ENCODE data around the gene SLC16A2. TPM values are rescaled to one million over a fixed set of nuclear protein-coding genes. Genes with fewer than 3 reads are reported as not detected.

The SLC16A2 gene
- polyA plus RNA-seq, 1 of the 3 experiments (the other 2 are of a cell fraction), result 10.9 TPM

DNA sequence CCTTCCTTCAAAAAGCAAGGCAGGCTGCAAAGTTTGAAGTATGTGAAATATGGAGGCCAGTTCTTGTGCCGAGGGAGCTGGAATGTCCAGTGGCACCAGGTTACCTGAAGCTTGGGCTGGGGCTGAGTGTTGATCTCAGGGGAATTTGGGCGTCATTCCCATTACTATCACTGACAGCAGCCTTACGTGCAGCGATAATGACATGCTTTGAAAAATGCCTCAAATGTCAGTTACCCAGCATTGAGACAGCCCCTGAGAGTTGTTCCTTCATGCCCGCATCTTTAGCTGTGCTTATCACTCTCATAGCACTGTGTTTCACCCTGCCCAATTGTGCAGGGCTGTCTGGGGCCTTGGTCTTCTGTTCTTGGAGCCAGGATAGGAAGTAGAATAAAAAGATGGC, 27.4 kb downstream of the SLC16A2 start:
- H3K4me3 ChIP-seq (ENCODE audit: low read depth in 2 of 2, low read length in 1 of 2), result no peak overlapping the region
- ChIA-PET POLR2A (no interaction called here), CTCF (interaction anchor here (0.9 kb wide), 1 partner anchor 66 kb away, joined by 3 read pairs; no protein-coding TSS in a partner anchor)
- H3K36me3 ChIP-seq (replicated peaks in 1 of 2; ENCODE audit: control insufficient read depth in 1 of 2, insufficient read depth in 2 of 2, low read length in 1 of 2), result no peaks in the 10 kb centered on the region
- H3K4me1 ChIP-seq (ENCODE audit: control insufficient read depth in 1 of 2, insufficient read depth in 2 of 2, low read depth in 1 of 2, low read length in 1 of 2), result peaks cover 5% of the 10 kb centered on the region in 2 experiments; a peak in 2 of 4 replicates
- H4K20me1 ChIP-seq (ENCODE audit: insufficient read depth), result no peaks in the 10 kb centered on the region
- H3K4me2 ChIP-seq, result no peak overlapping the region
- no peaks in the 10 kb centered on the region for H3K9me2 ChIP-seq
- 61% methylated on average over 5 of the region's 5 CpGs for WGBS (ENCODE audit: low lambda C conversion rate)
- no peaks in the 10 kb centered on the region for H3K79me2 ChIP-seq (ENCODE audit: insufficient read depth)
- no peak for TF ChIP-seq JUND (IDR thresholded peaks at IDR 0.05)
- TF ChIP-seq, protein P1, sequence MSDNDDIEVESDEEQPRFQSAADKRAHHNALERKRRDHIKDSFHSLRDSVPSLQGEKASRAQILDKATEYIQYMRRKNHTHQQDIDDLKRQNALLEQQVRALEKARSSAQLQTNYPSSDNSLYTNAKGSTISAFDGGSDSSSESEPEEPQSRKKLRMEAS (IDR thresholded peaks at IDR 0.05; ENCODE audit: low read depth), result no peak
- no peak for TF ChIP-seq MXI1 (IDR thresholded peaks at IDR 0.05; ENCODE audit: low read depth, low read length)
- TF ChIP-seq FOXJ3 (CRISPR knock-in tag; IDR thresholded peaks at IDR 0.05), result no peak
- no peak for TF ChIP-seq CHD2 (IDR thresholded peaks at IDR 0.05; ENCODE audit: low read length, partially characterized antibody)
- TF ChIP-seq ELF1 (IDR thresholded peaks at IDR 0.05), result no peak
- TF ChIP-seq, protein P2, sequence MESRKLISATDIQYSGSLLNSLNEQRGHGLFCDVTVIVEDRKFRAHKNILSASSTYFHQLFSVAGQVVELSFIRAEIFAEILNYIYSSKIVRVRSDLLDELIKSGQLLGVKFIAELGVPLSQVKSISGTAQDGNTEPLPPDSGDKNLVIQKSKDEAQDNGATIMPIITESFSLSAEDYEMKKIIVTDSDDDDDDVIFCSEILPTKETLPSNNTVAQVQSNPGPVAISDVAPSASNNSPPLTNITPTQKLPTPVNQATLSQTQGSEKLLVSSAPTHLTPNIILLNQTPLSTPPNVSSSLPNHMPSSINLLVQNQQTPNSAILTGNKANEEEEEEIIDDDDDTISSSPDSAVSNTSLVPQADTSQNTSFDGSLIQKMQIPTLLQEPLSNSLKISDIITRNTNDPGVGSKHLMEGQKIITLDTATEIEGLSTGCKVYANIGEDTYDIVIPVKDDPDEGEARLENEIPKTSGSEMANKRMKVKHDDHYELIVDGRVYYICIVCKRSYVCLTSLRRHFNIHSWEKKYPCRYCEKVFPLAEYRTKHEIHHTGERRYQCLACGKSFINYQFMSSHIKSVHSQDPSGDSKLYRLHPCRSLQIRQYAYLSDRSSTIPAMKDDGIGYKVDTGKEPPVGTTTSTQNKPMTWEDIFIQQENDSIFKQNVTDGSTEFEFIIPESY (IDR thresholded peaks at IDR 0.05; ENCODE audit: borderline replicate concordance, low read depth), result no peak
- no peak for TF ChIP-seq NFIC (IDR thresholded peaks at IDR 0.05; ENCODE audit: borderline replicate concordance)
- TF ChIP-seq, protein P3, sequence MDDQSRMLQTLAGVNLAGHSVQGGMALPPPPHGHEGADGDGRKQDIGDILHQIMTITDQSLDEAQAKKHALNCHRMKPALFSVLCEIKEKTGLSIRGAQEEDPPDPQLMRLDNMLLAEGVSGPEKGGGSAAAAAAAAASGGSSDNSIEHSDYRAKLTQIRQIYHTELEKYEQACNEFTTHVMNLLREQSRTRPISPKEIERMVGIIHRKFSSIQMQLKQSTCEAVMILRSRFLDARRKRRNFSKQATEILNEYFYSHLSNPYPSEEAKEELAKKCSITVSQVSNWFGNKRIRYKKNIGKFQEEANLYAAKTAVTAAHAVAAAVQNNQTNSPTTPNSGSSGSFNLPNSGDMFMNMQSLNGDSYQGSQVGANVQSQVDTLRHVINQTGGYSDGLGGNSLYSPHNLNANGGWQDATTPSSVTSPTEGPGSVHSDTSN (IDR thresholded peaks at IDR 0.05), result no peak
- TF ChIP-seq, protein P4, sequence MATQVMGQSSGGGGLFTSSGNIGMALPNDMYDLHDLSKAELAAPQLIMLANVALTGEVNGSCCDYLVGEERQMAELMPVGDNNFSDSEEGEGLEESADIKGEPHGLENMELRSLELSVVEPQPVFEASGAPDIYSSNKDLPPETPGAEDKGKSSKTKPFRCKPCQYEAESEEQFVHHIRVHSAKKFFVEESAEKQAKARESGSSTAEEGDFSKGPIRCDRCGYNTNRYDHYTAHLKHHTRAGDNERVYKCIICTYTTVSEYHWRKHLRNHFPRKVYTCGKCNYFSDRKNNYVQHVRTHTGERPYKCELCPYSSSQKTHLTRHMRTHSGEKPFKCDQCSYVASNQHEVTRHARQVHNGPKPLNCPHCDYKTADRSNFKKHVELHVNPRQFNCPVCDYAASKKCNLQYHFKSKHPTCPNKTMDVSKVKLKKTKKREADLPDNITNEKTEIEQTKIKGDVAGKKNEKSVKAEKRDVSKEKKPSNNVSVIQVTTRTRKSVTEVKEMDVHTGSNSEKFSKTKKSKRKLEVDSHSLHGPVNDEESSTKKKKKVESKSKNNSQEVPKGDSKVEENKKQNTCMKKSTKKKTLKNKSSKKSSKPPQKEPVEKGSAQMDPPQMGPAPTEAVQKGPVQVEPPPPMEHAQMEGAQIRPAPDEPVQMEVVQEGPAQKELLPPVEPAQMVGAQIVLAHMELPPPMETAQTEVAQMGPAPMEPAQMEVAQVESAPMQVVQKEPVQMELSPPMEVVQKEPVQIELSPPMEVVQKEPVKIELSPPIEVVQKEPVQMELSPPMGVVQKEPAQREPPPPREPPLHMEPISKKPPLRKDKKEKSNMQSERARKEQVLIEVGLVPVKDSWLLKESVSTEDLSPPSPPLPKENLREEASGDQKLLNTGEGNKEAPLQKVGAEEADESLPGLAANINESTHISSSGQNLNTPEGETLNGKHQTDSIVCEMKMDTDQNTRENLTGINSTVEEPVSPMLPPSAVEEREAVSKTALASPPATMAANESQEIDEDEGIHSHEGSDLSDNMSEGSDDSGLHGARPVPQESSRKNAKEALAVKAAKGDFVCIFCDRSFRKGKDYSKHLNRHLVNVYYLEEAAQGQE (IDR thresholded peaks at IDR 0.05; ENCODE audit: low read depth, low read length), result no peak
- TF ChIP-seq, protein P5, sequence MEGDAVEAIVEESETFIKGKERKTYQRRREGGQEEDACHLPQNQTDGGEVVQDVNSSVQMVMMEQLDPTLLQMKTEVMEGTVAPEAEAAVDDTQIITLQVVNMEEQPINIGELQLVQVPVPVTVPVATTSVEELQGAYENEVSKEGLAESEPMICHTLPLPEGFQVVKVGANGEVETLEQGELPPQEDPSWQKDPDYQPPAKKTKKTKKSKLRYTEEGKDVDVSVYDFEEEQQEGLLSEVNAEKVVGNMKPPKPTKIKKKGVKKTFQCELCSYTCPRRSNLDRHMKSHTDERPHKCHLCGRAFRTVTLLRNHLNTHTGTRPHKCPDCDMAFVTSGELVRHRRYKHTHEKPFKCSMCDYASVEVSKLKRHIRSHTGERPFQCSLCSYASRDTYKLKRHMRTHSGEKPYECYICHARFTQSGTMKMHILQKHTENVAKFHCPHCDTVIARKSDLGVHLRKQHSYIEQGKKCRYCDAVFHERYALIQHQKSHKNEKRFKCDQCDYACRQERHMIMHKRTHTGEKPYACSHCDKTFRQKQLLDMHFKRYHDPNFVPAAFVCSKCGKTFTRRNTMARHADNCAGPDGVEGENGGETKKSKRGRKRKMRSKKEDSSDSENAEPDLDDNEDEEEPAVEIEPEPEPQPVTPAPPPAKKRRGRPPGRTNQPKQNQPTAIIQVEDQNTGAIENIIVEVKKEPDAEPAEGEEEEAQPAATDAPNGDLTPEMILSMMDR (IDR thresholded peaks at IDR 0.05), result no peak
- TF ChIP-seq FOSL2 (IDR thresholded peaks at IDR 0.05; ENCODE audit: borderline replicate concordance, low read depth), result no peak
- DNase-seq, result no peak
- peaks cover 10% of the 10 kb centered on the region for H3F3A ChIP-seq (replicated peaks; ENCODE audit: insufficient read depth)
- no peaks in the 10 kb centered on the region for H3K9me3 ChIP-seq
- no peak overlapping the region for H2AFZ ChIP-seq (ENCODE audit: low read depth)
- H3K9ac ChIP-seq, result no peak overlapping the region
- no peaks in the 10 kb centered on the region; the same call in 1 of the 2 replicates for H3K27me3 ChIP-seq (ENCODE audit: insufficient read depth)
- H3K27ac ChIP-seq (ENCODE audit: low read depth in 2 of 2, low read length in 1 of 2), result no peak overlapping the region
